GM12864 (cell line): ENCODE data around the gene CDRT4.

Experiments
- DNase-seq: peaks from one replicate; pipeline ENCODE4 v3.0.0-alpha.2; 2011; ENCODE audit warnings: low read depth
- H3K4me3 ChIP-seq: 2 replicates; pipeline ENCODE4 v1.5.1; 2011; ENCODE audit warnings: mild to moderate bottlenecking, low read depth, low read length, control low read depth
- TF ChIP-seq, protein P1 (sequence below): IDR thresholded peaks from 2 replicates; pipeline ENCODE4 v1.5.1; 2011; ENCODE audit warnings: low read depth, mild to moderate bottlenecking, moderate library complexity, low read length, control low read depth, inconsistent platforms; ENCODE audit errors: missing control alignments

Gene CDRT4

GRCh38 chr17:15482476-15482875, 15.1 kb upstream of the CDRT4 start:
- TF ChIP-seq, protein P1, sequence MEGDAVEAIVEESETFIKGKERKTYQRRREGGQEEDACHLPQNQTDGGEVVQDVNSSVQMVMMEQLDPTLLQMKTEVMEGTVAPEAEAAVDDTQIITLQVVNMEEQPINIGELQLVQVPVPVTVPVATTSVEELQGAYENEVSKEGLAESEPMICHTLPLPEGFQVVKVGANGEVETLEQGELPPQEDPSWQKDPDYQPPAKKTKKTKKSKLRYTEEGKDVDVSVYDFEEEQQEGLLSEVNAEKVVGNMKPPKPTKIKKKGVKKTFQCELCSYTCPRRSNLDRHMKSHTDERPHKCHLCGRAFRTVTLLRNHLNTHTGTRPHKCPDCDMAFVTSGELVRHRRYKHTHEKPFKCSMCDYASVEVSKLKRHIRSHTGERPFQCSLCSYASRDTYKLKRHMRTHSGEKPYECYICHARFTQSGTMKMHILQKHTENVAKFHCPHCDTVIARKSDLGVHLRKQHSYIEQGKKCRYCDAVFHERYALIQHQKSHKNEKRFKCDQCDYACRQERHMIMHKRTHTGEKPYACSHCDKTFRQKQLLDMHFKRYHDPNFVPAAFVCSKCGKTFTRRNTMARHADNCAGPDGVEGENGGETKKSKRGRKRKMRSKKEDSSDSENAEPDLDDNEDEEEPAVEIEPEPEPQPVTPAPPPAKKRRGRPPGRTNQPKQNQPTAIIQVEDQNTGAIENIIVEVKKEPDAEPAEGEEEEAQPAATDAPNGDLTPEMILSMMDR, result no peak
- DNase-seq, result no peak
- no peak overlapping the region for H3K4me3 ChIP-seq

GRCh38 chr17:15481481-15481880, 14.1 kb upstream of the CDRT4 start:
- DNase-seq, result no peak
- TF ChIP-seq, protein P1, result no peak
- no peak overlapping the region for H3K4me3 ChIP-seq

GRCh38 chr17:15480204-15480603, 12.8 kb upstream of the CDRT4 start:
- no peak for DNase-seq
- H3K4me3 ChIP-seq, result no peak overlapping the region
- TF ChIP-seq, protein P1, result no peak

- no peak overlapping the region for H3K4me3 ChIP-seq
- TF ChIP-seq, protein P1, result no peak
- DNase-seq, result no peak
These were observed 12.3 kb upstream of the CDRT4 start for GRCh38 chr17:15479703-15480102.

GRCh38 chr17:15478845-15479244, 11.4 kb upstream of the CDRT4 start:
- TF ChIP-seq, protein P1, result no peak
- no peak for DNase-seq
- H3K4me3 ChIP-seq, result no peak overlapping the region

GRCh38 chr17:15475631-15476354, 8.4 kb upstream of the CDRT4 start:
- TF ChIP-seq, protein P1, result no peak
- no peak for DNase-seq

GRCh38 chr17:15472891-15473290, 5.5 kb upstream of the CDRT4 start:
- no peak overlapping the region for H3K4me3 ChIP-seq
- TF ChIP-seq, protein P1, result no peak
- DNase-seq, result no peak

More at GRCh38 chr17:15475631-15476354, 8.4 kb upstream of the CDRT4 start:
- no peak overlapping the region for H3K4me3 ChIP-seq
